Measurements from ENCODE around the gene PRDM8. TPM values are rescaled to one million over a fixed set of nuclear protein-coding genes. Genes with fewer than 3 reads are reported as not detected.
A peak's percentile ranks its signal among the peaks of the same experiment; 100 is the strongest.

The PRDM8 gene
- total and polyA plus RNA-seq, 9 donors = 4.7 to 17.9 (median 12.1) TPM

- H3K4me3 ChIP-seq (ENCODE audit: low read length) = peak overlapping the region; percentile 69
- peak overlapping the region; percentile 86 for H3K27ac ChIP-seq (ENCODE audit: low read length)
- peaks cover 3% of the 10 kb centered on the region for H3K36me3 ChIP-seq (ENCODE audit: control insufficient read depth, insufficient read depth, low read length)
- DNase-seq = peak; percentile 87
- 52% methylated on average over 26 of the region's 43 CpGs for WGBS (ENCODE audit: insufficient coverage)
- H3K9me3 ChIP-seq (replicated peaks; ENCODE audit: control insufficient read depth, low read depth, low read length) = no peaks in the 10 kb centered on the region
- H3K27me3 ChIP-seq (ENCODE audit: control insufficient read depth, insufficient read depth, low read length) = peaks cover 58% of the 10 kb centered on the region
- peaks cover 30% of the 10 kb centered on the region for H3K4me1 ChIP-seq (ENCODE audit: control insufficient read depth, insufficient read depth, low read length)
Observed at GRCh38 chr4:80201252-80202151, 4.2 kb downstream of the PRDM8 start.

GRCh38 chr4:80202190-80202711 lies 4.9 kb downstream of the PRDM8 start:
- peaks cover 58% of the 10 kb centered on the region for H3K27me3 ChIP-seq (ENCODE audit: control insufficient read depth, insufficient read depth, low read length)
- DNase-seq = peak; percentile 94
- no peaks in the 10 kb centered on the region for H3K36me3 ChIP-seq (ENCODE audit: control insufficient read depth, insufficient read depth, low read length)
- peak overlapping the region; percentile 69 for H3K4me3 ChIP-seq (ENCODE audit: low read length)
- H3K9me3 ChIP-seq (replicated peaks; ENCODE audit: control insufficient read depth, low read depth, low read length) = no peaks in the 10 kb centered on the region
- under 1% methylated on average over 57 of the region's 58 CpGs for WGBS (ENCODE audit: insufficient coverage)
- H3K27ac ChIP-seq (ENCODE audit: low read length) = peak overlapping the region; percentile 86
- peaks cover 31% of the 10 kb centered on the region for H3K4me1 ChIP-seq (ENCODE audit: control insufficient read depth, insufficient read depth, low read length)

- Histone ChIP-seq H3K36me3 (ENCODE audit: control insufficient read depth, insufficient read depth, low read length) (no peaks in the 10 kb centered on the region), H3K4me1 (ENCODE audit: control insufficient read depth, insufficient read depth, low read length) (peaks cover 32% of the 10 kb centered on the region), H3K9me3 (replicated peaks; ENCODE audit: control insufficient read depth, low read depth, low read length) (no peaks in the 10 kb centered on the region), H3K4me3 (ENCODE audit: low read length) (peak overlapping the region; percentile 69), H3K27me3 (ENCODE audit: control insufficient read depth, insufficient read depth, low read length) (peaks cover 57% of the 10 kb centered on the region), H3K27ac (ENCODE audit: low read length) (no peak overlapping the region)
- DNase-seq = peak; percentile 73
- WGBS (ENCODE audit: insufficient coverage) = 4% methylated on average over 88 of the region's 88 CpGs
Observed at GRCh38 chr4:80202741-80203553, 5.6 kb downstream of the PRDM8 start.

- Histone ChIP-seq H3K36me3 (ENCODE audit: control insufficient read depth, insufficient read depth, low read length) (no peaks in the 10 kb centered on the region), H3K4me1 (ENCODE audit: control insufficient read depth, insufficient read depth, low read length) (peaks cover 30% of the 10 kb centered on the region), H3K4me3 (ENCODE audit: low read length) (no peak overlapping the region), H3K9me3 (replicated peaks; ENCODE audit: control insufficient read depth, low read depth, low read length) (no peaks in the 10 kb centered on the region), H3K27me3 (ENCODE audit: control insufficient read depth, insufficient read depth, low read length) (peaks cover 45% of the 10 kb centered on the region), H3K27ac (ENCODE audit: low read length) (no peak overlapping the region)
- no peak for DNase-seq
- WGBS (ENCODE audit: insufficient coverage) = no CpG with 5 or more reads among the region's 5 CpGs
Observed at GRCh38 chr4:80204433-80205011, 7.2 kb downstream of the PRDM8 start.

DNA sequence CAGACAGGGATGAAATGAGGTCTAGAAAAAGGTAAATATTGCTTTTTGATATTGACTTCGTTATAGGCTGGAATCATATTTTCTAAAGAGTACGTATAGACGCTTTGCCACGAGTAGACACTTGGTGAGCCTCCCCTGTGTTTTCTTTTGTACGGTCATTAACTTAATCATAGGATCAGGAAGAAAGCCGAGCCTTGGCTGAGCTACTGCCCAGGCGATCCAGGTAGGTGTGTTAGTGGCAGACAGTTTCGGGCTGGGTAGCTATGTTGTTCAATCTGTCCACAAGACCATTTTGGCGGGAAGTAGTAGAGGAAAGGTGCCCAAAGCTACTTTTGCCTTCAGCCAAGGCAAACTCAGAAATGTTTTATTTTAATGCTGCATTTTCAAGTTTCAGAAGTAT lies 8.8 kb downstream of the PRDM8 start:
- Histone ChIP-seq H3K4me3 (ENCODE audit: low read length) (no peak overlapping the region), H3K9me3 (replicated peaks; ENCODE audit: control insufficient read depth, low read depth, low read length) (no peaks in the 10 kb centered on the region), H3K4me1 (ENCODE audit: control insufficient read depth, insufficient read depth, low read length) (peaks cover 30% of the 10 kb centered on the region), H3K27me3 (ENCODE audit: control insufficient read depth, insufficient read depth, low read length) (peaks cover 41% of the 10 kb centered on the region), H3K27ac (ENCODE audit: low read length) (peak overlapping the region; percentile 94), H3K36me3 (ENCODE audit: control insufficient read depth, insufficient read depth, low read length) (no peaks in the 10 kb centered on the region)
- no peak for DNase-seq
- WGBS (ENCODE audit: insufficient coverage) = 57% methylated on average over 6 of the region's 9 CpGs

DNA sequence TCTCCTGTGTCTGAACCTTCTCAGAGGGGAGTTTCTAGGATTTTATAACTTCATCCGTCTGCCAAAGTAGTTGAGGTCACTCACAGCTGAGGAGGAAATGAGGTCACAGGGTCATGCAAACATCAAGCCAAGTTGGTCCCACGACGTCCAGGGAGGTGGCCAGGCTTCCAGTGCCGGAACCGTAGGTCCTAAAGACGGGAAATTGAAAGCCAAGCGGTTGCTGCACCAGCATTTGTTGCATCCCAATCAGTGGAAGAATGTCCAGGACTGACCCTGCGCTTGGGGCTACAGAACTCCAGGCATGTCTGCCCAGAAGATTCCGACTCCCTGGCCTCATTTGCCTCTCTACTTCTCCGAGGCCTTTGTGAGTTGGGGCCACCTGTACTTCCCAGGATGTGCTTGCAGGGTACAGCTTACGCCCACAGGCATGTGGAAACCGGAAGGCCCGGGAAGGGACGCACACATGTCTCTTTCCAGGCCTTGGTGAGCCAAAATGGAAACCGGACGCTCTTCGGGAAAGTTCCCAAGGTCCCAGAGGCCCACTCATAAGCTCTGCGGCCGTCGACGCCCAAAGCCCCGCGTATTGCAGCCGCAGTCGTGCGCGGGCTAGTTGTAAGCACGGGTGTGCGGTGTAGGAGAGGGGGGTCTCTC lies 9.3 kb downstream of the PRDM8 start:
- H3K27me3 ChIP-seq (ENCODE audit: control insufficient read depth, insufficient read depth, low read length) = peaks cover 36% of the 10 kb centered on the region
- WGBS (ENCODE audit: insufficient coverage) = 20% methylated on average over 27 of the region's 29 CpGs

GRCh38 chr4:80207172-80207583 lies 9.9 kb downstream of the PRDM8 start:
- WGBS (ENCODE audit: insufficient coverage) = 4% methylated on average over 24 of the region's 27 CpGs
- H3K4me3 ChIP-seq (ENCODE audit: low read length) = peak overlapping the region; percentile 12
- peaks cover 31% of the 10 kb centered on the region for H3K27me3 ChIP-seq (ENCODE audit: control insufficient read depth, insufficient read depth, low read length)
- H3K27ac ChIP-seq (ENCODE audit: low read length) = peak overlapping the region; percentile 94
- H3K9me3 ChIP-seq (replicated peaks; ENCODE audit: control insufficient read depth, low read depth, low read length) = no peaks in the 10 kb centered on the region
- no peaks in the 10 kb centered on the region for H3K36me3 ChIP-seq (ENCODE audit: control insufficient read depth, insufficient read depth, low read length)
- DNase-seq = peak; percentile 46
- peaks cover 21% of the 10 kb centered on the region for H3K4me1 ChIP-seq (ENCODE audit: control insufficient read depth, insufficient read depth, low read length)

More for the DNA sequence above, 9.3 kb downstream of the PRDM8 start:
- peak overlapping the region; percentile 12 for H3K4me3 ChIP-seq (ENCODE audit: low read length)
- peaks cover 25% of the 10 kb centered on the region for H3K4me1 ChIP-seq (ENCODE audit: control insufficient read depth, insufficient read depth, low read length)
- H3K9me3 ChIP-seq (replicated peaks; ENCODE audit: control insufficient read depth, low read depth, low read length) = no peaks in the 10 kb centered on the region
- peak overlapping the region; percentile 94 for H3K27ac ChIP-seq (ENCODE audit: low read length)
- H3K36me3 ChIP-seq (ENCODE audit: control insufficient read depth, insufficient read depth, low read length) = no peaks in the 10 kb centered on the region
- peak; percentile 95 for DNase-seq

DNA sequence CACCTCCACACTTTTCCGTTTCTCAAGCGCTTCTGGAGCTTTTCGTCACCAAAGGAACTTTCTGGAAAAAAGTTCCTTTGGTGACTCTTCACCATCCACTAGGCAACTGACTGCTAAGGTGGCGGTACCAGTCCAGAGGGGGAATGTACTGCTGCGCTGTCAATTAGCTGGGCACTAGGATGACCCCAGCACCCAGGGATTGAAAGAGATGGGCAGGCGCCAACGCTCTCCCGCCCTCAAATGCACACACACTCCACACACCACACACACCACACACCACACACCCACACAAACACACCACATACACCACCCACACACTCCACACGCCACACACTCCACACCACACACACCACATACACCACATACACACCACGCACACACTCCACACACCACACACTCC lies 10.4 kb downstream of the PRDM8 start:
- H3K27ac ChIP-seq (ENCODE audit: low read length) = peak overlapping the region; percentile 94
- H3K27me3 ChIP-seq (ENCODE audit: control insufficient read depth, insufficient read depth, low read length) = peaks cover 28% of the 10 kb centered on the region
- 75% methylated on average over 10 of the region's 10 CpGs for WGBS (ENCODE audit: insufficient coverage)
- H3K4me3 ChIP-seq (ENCODE audit: low read length) = no peak overlapping the region
- H3K36me3 ChIP-seq (ENCODE audit: control insufficient read depth, insufficient read depth, low read length) = no peaks in the 10 kb centered on the region
- peaks cover 21% of the 10 kb centered on the region for H3K4me1 ChIP-seq (ENCODE audit: control insufficient read depth, insufficient read depth, low read length)
- H3K9me3 ChIP-seq (replicated peaks; ENCODE audit: control insufficient read depth, low read depth, low read length) = no peaks in the 10 kb centered on the region
- no peak for DNase-seq

- peaks cover 18% of the 10 kb centered on the region for H3K4me1 ChIP-seq (ENCODE audit: control insufficient read depth, insufficient read depth, low read length)
- no peaks in the 10 kb centered on the region for H3K9me3 ChIP-seq (replicated peaks; ENCODE audit: control insufficient read depth, low read depth, low read length)
- H3K27ac ChIP-seq (ENCODE audit: low read length) = no peak overlapping the region
- no peak for DNase-seq
- no peak overlapping the region for H3K4me3 ChIP-seq (ENCODE audit: low read length)
- no peaks in the 10 kb centered on the region for H3K36me3 ChIP-seq (ENCODE audit: control insufficient read depth, insufficient read depth, low read length)
- WGBS (ENCODE audit: insufficient coverage) = 50% methylated on average over 1 of the region's 4 CpGs
- H3K27me3 ChIP-seq (ENCODE audit: control insufficient read depth, insufficient read depth, low read length) = peaks cover 23% of the 10 kb centered on the region
Observed at GRCh38 chr4:80208610-80209339, 11.5 kb downstream of the PRDM8 start.

Data from muscle of leg (tissue), 11 donors.